Stimulated activated CD8-positive, alpha-beta memory T cell treated with anti-CD3 and anti-CD28 coated beads, Interleukin-2, amount 100 ng/mL, for 1 hour (primary cell): Measurements from ENCODE around the gene PRKD1.

Experiments
- DNase-seq, 2 donors: peaks; one replicate each; pipeline ENCODE4 v3.0.0-alpha.2; 2020; ENCODE audit warnings: low read depth in 2 of 2

PRKD1 gene

DNA sequence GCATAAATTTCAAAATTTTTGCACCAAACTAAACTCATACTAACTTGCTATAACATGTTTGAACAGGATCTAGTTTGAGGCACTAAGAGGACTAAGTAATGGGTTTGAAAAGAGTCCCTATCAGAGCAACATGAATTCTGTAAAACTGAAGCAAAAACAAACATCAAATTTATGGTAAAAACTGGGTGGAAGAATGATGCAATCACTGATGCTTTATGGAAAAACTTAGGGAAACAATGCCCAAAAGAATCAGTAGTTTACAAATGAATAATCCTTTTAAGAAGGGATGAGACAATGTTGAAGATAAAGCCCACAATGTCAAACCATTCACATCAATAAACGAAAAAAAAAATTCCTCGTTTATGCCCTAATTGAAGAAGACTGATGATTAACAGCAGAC lies 88.9 kb downstream of the PRKD1 start:
- DNase-seq: no peak

DNA sequence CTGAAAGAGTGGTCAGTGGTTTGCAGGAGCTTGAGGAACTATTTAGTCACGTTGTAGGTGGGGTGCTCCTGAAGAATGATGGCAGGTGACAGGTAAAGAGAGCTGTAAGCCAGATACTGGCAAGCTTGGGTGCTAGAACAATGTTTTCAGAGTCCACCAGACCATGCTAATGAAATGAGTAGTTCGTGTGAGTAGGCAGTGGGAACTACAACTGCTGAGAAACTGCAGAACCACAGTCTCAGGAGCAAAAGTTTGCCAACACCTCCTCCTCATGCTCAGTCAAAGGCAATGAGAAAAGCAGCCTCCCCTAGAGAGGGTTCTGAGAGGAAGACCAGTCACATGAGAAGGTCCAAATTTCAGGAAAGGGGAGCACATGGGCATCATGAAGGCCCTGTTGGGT lies 91.3 kb downstream of the PRKD1 start:
- no peak for DNase-seq

DNA sequence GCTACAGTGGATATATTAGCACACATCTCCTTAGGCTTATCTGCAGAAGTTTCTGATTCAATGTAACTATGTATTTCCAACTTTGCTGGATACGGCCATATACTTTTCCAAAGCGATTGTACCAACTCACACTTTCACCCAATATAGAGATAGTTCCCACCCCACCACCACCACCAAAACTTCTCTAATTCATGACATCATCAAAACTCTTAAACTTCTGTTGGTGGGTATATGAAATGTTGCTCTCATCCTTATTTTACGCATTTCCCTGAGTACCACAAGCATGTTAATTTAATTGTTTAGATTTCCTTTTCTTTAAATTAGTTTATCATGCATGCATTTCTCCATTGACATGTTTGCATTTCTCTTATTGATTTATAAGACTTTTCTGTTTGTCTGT lies 95.6 kb downstream of the PRKD1 start:
- no peak for DNase-seq

DNA sequence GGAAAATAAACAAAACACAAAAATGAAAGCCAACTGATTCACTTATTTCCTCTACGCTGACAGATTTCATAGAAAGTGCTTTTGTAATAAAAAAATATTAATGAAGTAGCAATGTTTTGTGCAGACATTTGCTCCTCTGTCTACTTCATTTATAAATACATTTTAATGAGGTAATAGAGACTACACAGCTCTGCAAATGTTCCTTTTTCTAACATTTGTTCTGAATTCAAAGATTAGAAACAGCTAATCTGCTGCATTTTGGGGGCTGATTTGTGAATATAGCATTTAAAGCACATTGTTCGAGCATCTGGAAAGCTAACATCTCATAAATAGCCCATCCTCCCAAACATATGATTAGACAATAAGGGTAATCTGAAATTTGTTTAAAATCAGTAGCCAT lies 97.8 kb downstream of the PRKD1 start:
- no peak for DNase-seq

DNA sequence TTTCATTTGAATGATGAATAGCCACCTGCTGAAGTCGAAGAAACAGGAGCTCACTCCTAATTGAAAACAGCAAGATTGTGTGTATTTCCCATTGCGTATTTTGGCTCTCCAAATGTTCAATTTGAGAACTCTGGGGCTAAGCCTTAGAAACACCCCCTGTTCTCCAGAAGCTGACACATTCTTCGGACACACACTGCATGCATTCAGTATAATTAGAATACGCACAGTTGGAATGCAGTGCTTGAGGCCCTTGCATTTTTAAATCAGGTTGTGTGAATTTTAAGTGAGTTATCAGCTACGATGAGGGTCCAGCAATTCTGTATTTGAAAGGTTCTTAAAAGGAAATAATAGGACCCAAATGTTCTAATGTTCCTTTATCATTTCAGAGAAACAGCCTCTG lies 103.8 kb downstream of the PRKD1 start:
- no peak for DNase-seq

DNA sequence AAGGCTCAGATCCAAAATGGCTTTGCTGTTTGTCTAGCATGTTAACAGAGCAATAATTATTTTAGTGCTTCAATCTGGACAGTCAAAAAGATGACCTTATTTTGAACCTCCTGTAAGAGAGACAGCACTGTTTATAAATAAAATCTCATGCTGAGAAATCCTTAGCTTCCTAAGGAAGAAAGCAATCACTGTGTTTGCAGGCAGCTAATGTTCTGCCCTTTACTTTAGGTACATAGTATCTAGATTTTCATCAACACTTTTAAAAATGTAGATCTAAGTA lies 105.3 kb downstream of the PRKD1 start:
- no peak for DNase-seq

DNA sequence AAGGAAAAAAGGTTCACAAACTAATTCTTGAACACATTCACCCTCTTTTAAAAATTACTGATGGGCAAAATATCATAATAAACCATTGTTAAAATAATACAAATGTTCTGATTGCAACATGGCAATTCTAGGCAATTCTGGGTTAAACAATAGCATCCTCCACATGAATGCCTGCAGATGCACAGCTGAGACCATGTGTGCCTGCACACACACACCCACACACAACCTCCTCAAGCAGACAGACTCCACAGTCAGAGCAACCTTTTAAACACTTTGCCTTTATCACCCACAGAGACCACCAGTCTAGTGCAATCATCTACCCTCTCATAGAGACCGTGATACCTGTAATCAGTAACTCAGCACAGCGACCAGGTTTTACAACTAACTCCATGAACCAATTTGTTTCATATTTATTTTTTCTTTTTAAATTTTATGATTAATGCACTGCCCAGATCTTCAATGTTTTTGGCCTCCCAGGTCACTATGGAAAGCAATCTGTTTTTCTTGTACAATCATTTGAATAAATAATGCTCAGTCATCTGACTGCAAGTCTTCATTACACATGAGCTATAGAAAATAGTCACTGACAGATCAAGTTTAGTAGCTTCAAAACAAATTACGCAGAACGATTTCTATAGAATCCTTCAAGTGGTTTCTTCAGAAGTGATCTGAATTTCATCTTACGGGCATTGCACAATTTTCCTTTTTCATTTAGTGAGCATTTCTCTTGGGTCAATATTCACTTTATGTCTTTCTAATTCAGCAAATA lies 105.8 kb downstream of the PRKD1 start:
- no peak for DNase-seq

DNA sequence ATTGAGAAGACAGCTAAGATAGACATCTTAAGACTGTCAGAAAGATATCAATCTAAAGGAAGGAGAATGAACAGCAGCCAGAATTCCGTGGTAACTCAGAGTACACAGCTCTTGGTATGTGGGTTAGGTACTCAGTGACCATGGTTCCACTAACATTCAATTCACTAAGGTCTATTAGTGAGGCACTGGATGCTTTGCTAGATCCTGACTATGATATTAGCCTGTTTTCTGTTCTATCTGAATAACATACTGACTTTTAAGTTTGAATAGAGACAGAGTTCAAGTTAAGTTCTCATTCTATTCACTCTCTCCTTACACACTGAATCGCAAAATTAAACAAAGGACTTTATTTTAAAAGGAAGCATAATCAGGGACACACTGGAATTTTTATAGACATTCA lies 106.4 kb downstream of the PRKD1 start:
- no peak for DNase-seq

DNA sequence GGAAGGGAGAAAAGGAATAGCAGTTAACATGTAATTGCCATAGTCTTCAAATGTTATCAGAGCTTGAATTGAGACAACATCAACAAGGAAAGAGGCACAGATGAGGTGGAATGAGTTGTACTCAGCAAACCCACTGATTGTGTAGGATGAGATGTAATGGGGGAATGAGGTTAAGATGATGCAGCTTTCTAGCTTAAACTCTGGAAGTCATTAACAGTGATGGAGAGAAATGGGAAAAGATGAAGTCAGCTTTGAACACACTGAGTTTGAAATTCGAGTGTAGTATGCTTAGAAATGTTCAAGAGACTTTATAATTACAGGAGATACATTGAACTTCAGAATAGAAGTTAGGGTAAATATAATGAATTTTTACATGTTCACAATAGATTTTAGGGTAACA lies 106.9 kb downstream of the PRKD1 start:
- DNase-seq: no peak

DNA sequence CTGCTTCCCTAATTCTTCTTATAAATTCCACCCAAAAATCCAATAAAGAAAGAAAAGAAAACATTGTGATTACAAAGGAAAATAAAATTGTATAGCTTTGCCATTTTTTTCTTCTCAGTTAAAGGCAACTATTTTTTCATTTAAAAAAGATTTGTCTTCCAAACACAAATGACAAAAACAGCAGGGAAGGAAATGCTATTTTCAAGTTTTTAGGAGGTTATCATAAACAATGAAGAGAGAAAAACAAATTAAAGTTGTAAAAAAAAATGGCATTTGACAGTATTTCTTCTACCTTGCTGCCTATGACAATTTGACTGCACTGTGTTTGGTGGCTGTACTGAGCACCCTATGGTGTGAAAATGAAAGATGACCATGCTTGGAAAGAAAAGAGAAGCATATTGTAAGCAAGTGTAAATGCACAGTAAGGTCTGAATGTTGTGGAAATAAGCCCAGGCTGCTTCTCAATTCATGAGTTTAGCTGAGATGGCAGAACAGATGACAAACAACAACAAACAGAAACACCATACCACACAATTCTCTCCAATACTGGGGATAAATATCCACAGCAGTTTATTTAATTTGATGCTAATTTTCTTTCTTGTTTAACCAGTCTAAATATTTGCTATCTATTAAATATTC lies 109.8 kb downstream of the PRKD1 start:
- DNase-seq: no peak

DNA sequence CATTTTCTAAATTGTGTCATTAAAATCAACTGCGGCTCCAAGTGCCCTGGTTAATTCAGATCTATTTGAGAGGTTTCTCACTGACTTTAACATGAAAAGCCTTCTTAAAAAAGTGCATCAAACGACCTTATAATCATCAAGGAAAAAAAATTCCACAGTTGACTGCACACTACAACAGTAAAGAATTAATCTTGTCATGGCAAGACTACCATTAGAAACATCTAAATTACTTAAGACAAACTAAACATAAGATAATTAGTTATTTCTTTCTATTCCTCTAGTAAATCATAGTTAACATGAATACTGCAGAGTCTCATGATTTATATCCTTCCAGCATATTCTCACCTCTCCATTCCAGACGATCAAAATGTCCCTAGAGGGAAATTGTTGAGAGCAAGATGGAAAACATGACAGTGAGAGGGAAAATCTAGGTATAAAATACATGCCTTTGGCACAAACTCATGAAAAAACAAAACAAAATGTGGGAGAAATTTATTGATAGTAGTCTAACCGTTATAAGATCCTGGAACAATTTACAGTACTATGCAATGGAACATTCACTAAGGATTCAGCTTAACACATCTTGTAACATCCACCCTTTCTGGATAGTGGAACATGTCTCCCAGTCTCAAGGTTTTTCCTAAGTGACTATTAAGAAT lies 112.5 kb downstream of the PRKD1 start:
- DNase-seq: no peak

DNA sequence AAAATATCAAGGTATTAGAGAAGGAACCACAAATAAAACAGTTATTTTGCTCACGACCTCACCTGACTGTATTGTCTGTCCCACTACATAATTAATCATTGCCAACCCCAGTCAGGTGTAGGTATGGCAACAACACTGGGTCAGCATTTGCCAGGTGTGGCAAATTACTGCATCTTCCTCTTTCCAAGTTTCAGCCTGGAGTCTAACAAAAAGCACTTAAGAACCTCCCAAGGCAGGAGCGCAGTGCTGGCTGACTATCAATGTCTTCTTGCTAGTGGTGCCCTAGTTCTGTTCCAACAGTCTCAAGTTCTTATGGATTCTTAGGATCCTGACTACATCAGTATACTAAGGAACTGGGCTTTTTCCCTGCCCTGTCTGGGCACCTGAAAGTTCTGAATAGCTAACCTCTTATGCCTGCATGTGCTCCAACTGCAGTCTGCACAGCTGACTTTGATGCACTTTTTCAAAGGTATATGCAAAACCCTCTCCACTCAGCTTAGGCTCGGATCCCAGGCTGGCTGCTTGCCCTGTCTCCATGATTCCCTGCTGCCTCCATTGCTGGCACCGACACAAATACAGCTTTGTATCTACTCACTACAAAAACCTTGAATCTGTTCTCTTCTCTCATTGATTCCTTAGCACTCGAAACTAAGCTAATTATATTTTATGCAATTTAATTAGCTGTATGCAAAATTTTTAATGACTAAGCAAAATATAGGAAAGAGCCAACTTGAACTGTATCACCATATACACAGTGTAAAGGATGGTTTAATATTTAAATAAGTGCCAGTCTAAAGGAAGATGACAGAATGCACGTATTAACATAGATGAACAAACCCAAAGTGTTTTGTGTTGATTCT lies 113.3 kb downstream of the PRKD1 start:
- no peak for DNase-seq

DNA sequence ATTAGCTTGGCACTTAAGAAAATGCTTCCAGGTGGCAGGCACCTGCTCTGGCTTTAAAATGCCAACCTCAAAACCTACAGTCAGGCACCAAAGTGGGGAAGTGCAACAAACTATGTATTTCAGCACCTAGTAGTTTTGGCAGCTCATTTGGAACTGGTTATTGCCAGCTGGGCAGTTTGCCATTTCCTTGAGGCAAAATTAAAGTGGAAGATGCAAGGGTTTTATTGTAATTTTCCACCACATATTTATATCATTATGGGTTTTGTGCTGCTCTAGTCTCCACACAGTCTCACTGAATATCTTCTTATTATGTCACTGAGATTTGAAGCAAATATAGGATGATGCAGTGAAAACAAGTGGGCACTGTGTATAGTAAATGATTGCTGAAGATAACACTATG lies 117.0 kb downstream of the PRKD1 start:
- no peak for DNase-seq

DNA sequence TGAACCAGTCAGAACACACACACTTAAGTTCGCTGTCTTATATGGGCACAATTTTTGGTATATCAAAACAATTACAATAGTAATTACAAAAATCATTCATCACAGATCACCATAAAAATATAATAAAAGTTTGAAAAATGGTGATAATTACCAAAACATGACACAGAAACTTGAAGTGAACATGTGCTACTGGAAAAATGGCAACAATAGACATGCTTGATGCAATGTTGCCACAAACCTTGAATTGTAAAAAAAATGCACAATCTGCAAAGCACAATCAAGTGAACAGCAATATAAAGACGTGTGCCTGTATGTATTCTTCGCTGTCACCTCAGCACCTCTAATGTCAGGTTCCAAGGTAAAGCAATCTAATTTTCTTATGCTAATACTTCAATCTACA lies 117.6 kb downstream of the PRKD1 start:
- no peak for DNase-seq

DNA sequence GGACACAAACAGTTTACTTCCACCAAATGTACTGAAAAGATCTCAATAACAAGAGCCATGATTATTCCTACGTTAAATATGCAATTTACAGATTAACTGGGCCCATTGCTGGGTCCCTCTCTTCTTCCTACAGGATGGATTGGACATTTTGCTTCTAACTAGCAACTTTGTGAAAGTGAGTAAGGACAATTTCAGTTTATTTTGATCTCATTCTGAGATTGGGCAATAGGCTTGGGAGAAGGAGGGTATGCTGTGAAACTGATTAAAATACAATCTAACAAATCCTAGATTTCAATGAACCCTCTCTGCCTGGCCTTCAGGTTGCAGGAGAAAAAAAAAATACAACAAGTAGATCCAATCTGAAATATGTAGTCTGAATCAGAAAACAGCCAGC lies 121.5 kb downstream of the PRKD1 start:
- DNase-seq: no peak

DNA sequence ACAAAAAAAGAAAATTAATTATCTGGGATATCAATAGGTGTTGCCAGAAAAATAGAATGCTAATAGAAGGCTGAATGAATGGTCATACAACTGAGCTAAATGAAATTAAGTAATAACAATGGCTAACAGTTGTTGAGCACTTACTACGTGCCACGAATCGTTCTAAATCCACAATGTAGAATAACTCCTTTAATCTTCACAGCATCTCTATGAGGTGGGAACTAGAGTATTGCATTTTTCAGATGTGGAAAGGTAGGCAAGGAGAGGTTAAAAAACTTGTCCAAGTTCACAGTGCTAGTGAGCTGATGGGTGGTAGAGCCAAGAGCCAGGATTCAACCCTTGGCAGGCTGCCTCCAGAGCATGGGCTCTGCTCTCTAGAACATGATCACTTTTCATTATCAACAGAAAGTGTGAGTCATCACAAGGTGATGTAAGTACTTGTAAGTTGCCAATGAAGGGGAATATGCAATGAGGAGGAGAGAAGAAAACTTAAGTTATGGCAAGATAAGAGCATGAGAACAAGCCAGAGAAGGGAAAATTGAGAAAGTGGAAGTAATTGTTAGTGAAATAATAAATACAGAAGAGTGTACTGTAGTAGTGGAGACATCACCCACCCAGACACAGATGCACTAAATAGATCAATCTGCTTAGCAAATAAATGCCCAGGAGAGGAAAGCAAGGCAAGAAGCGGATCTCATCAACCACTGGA lies 122.1 kb downstream of the PRKD1 start:
- DNase-seq: no peak

DNA sequence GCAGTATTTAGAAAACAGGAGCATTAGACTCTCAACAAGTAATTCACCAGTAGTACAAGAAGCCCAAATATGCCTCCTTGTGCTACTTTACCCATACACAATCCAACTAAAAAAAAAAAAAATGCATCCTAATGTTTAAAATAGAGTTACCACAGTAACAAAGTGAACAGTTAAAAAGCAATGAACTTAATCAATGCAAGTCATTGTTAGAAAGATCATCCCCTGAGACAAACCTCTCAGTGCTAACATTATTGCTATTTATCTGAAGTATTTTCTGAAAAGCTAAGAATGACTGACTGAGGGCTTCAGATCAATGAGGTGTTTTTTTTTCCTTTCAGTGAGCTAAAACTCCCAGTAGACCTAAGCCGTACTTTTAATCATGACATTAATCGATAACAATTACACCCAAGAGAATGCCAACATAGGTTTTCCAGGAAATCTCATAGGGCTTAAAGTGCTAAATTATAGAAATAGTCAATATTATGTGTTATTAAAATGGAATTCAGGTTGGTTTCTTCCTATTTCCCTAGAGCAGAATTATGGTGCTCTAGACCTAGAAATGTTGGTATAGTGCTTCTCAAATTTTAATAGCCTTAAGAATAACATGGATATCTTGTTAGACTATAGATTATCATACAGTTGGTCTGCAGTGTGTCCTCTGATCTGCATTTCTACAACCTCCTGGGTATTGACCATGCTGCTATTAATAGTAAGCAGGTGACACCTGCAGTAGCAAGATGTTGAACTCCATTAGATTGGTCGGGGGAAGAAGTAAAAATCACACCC lies 123.0 kb downstream of the PRKD1 start:
- no peak for DNase-seq

DNA sequence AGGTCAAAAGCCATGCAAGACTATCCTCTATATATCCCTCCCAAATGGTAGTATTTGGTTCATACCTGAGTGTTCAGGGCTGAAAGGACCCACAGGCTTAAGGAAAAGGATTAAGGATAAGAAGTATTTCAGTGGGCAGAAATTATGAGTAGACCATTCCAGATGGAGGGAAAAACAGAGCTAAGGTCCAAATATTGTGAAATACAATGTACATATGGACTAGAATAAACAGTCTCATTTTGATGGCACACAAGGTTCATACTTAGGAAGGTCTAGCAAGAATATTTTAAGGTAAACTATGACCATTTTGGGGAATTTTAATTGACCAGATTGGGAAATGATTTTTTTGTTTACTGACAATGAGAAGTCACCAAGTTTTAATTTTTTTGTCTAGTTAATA lies 124.6 kb downstream of the PRKD1 start:
- no peak for DNase-seq

DNA sequence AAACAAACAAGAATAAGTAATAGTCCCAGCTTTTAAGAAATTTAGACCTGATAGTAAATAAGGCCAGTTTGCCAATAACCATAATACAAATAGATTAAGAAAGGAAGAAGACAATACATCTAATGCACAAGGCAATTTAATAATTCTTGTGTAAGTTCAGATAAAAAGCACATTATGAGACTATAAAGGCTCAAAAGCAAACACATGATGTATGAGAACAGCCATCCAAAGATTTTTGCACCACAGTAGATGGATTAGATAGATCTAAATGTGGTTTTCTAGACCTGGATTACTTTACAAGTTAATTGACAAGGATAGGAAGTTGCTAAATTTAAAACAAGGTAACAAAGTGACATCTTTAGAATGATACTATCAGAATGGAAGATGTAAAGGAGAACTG lies 125.4 kb downstream of the PRKD1 start:
- no peak for DNase-seq

DNA sequence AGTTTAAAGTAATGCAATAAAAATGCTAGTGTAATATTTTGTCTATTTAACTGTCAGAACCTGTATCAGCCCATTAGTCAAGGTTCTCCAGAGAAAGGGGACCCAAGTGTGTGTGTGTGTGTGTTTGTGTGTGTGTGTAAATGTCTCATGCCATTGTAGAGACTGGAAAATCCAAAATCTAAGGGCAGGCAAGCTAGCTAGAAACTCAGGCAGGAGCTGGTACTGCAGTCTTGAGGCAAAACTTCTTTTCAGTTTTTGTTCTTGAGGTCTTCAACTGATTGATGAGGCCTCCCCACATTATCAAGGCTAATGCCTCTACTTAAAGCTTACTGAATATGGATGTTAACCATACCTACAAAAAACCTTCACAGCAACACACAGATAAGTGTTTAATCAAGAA lies 126.7 kb downstream of the PRKD1 start:
- no peak for DNase-seq

DNA sequence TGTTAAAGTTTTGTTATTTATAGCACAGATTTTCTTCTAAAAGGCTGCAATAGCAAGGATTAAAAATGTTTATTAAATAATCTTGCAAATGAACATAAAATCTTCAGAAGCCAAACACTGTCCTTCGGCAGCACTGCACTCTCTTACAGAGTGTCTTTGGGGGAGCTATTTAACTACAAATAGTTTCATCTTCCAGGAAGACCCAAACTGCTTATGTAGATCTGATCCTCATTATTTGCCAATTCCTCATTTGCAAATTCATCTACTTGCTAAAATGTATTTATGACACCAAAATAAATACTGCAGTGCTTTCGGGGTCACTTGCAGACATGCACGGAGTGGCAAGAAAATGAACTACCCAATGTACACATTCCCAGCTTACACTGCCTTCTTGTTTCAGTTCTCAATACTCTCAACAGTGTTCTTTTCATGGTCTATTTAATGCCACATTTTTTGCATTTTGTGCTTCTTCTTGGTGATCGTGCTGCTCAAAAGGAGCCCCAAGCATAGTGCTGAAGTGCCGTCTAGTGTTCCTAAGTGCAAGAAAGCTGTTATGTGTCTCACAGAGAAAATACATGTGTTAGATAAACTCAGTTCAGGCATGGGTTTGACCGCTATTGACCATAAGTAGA lies 128.1 kb downstream of the PRKD1 start:
- no peak for DNase-seq
